ENCODE results near the gene INPP5F. TPM values are rescaled to one million over a fixed set of nuclear protein-coding genes. Genes with fewer than 3 reads are reported as not detected.

The INPP5F gene, protein sequence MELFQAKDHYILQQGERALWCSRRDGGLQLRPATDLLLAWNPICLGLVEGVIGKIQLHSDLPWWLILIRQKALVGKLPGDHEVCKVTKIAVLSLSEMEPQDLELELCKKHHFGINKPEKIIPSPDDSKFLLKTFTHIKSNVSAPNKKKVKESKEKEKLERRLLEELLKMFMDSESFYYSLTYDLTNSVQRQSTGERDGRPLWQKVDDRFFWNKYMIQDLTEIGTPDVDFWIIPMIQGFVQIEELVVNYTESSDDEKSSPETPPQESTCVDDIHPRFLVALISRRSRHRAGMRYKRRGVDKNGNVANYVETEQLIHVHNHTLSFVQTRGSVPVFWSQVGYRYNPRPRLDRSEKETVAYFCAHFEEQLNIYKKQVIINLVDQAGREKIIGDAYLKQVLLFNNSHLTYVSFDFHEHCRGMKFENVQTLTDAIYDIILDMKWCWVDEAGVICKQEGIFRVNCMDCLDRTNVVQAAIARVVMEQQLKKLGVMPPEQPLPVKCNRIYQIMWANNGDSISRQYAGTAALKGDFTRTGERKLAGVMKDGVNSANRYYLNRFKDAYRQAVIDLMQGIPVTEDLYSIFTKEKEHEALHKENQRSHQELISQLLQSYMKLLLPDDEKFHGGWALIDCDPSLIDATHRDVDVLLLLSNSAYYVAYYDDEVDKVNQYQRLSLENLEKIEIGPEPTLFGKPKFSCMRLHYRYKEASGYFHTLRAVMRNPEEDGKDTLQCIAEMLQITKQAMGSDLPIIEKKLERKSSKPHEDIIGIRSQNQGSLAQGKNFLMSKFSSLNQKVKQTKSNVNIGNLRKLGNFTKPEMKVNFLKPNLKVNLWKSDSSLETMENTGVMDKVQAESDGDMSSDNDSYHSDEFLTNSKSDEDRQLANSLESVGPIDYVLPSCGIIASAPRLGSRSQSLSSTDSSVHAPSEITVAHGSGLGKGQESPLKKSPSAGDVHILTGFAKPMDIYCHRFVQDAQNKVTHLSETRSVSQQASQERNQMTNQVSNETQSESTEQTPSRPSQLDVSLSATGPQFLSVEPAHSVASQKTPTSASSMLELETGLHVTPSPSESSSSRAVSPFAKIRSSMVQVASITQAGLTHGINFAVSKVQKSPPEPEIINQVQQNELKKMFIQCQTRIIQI
- 10 to 100 TPM in 5 of 6 experiments, 1 to 10 TPM in 1; 8.7 to 12.8 (median 12.5) TPM for total RNA-seq (2021; fragmentation: NEBNext Ultra II Directional; extraction: Animal tissue kit (Norgen Biotek cat#: 25700))
- long read RNA-seq, partial matches to known transcripts = 1 of 6 reads
- long read RNA-seq, other reads (novel, unspliced or antisense) = 4 of 6 reads

DNA sequence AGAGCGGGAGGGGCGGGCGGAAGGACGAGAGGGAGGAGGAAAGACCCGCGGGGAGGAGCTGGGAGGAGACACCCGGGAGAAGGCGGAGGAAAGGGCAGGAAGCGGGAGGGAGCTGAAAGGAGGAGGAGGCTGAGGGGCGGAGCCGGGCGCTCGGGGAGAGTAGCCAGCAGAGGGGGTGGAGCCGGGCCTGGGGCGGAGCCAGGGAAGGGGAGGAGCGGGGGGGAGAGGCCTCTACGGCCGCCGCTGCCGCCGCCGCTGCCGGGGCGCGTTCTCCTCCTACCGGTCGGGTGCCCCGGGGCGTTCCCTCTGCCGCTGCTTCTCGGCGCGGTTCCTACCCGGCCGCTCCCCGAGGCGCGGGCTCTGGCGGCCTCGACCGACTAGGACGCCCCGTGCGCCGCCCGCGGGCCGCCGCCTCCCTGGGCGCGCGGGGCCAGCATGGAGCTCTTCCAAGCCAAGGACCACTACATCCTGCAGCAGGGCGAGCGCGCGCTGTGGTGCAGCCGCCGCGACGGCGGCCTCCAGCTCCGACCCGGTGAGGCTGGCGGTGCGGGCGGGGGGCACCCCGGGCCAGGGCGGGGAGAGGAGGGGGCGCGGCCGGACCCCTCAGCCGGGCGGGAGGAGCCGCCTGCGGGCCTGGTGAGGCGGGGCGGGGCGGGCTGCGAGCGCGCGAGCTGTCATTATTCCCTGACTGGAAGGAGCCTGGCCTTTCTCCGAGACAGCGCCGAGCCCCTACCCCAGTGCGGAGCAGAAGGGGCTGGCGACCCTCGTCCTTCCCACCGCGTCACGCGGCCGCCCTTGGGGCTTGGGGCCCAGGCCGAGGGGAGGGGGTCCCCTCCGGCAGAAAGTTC is at the start of gene INPP5F:
INPP5F (plus strand) TSS at position 223 of the 848 bp plus-strand sequence; CDS start at position 436, 213 bp downstream.
- H3K4me3 Mint-ChIP-seq = peak within 1 kb of the TSS; percentile 90
- peaks cover 48% of the 10 kb centered on the region for H3K4me1 Mint-ChIP-seq (ENCODE audit: low read depth)
- H3K27ac Mint-ChIP-seq = peak within 1 kb of the TSS; percentile 86
- H3K9me3 Mint-ChIP-seq = no peaks in the 10 kb centered on the region
- H3K36me3 Mint-ChIP-seq (ENCODE audit: low read depth) = no peaks in the 10 kb centered on the region
- DNase-seq = peak; percentile 99
- TF ChIP-seq CTCF (IDR thresholded peaks at IDR 0.05) = peak; percentile 49; the same call in 1 of the 2 replicates
- no peaks in the 10 kb centered on the region for H3K27me3 Mint-ChIP-seq (ENCODE audit: insufficient read depth)

DNA sequence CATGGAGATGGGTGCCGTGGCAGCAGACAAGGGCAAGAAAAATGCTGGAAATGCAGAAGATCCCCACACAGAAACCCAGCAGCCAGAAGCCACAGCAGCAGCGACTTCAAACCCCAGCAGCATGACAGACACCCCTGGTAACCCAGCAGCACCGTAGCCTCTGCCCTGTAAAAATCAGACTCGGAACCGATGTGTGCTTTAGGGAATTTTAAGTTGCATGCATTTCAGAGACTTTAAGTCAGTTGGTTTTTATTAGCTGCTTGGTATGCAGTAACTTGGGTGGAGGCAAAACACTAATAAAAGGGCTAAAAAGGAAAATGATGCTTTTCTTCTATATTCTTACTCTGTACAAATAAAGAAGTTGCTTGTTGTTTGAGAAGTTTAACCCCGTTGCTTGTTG is 48.7 kb upstream of the INPP5F start:
- H3K27me3 Mint-ChIP-seq (ENCODE audit: insufficient read depth) = peaks cover 5% of the 10 kb centered on the region
- peak overlapping the region; percentile 22; the same call in 1 of the 2 replicates for H3K4me3 Mint-ChIP-seq
- no peaks in the 10 kb centered on the region for H3K9me3 Mint-ChIP-seq
- peaks cover 32% of the 10 kb centered on the region for H3K36me3 Mint-ChIP-seq (ENCODE audit: low read depth)
- peaks cover 88% of the 10 kb centered on the region for H3K4me1 Mint-ChIP-seq (ENCODE audit: low read depth)
- DNase-seq = no peak
- peak overlapping the region; percentile 35 for H3K27ac Mint-ChIP-seq
- TF ChIP-seq CTCF (IDR thresholded peaks at IDR 0.05) = no peak

GRCh38 chr10:119677904-119678755 is 47.7 kb upstream of the INPP5F start:
- DNase-seq = peak; percentile 40
- peaks cover 5% of the 10 kb centered on the region for H3K27me3 Mint-ChIP-seq (ENCODE audit: insufficient read depth)
- no peaks in the 10 kb centered on the region for H3K9me3 Mint-ChIP-seq
- peaks cover 88% of the 10 kb centered on the region for H3K4me1 Mint-ChIP-seq (ENCODE audit: low read depth)
- H3K36me3 Mint-ChIP-seq (ENCODE audit: low read depth) = peaks cover 26% of the 10 kb centered on the region
- no peak overlapping the region; the same call in 1 of the 2 replicates for H3K4me3 Mint-ChIP-seq
- peak overlapping the region; percentile 86 for H3K27ac Mint-ChIP-seq
- no peak for TF ChIP-seq CTCF (IDR thresholded peaks at IDR 0.05)

- Mint-ChIP-seq H3K27me3 (ENCODE audit: insufficient read depth) (peaks cover 5% of the 10 kb centered on the region), H3K4me3 (peak overlapping the region; percentile 70; the same call in 1 of the 2 replicates), H3K36me3 (ENCODE audit: low read depth) (peaks cover 13% of the 10 kb centered on the region), H3K27ac (peak overlapping the region; percentile 86), H3K4me1 (ENCODE audit: low read depth) (peaks cover 76% of the 10 kb centered on the region), H3K9me3 (no peaks in the 10 kb centered on the region)
- DNase-seq = no peak
- TF ChIP-seq CTCF (IDR thresholded peaks at IDR 0.05) = no peak
Observed at GRCh38 chr10:119679480-119679829, 46.4 kb upstream of the INPP5F start.

All from HFFc6 (cell line).